Lung (tissue), 12 donors: ENCODE measurements around the gene PRG3. TPM values are rescaled to one million over a fixed set of nuclear protein-coding genes. Genes with fewer than 3 reads are reported as not detected.

Experiments
- ATAC-seq: fragments of 200-7000 bp; cut with Tn5 transposase; one replicate; pipeline ENCODE4 v1.9.1; 2020; ENCODE audit warnings: moderate number of reproducible peaks; ENCODE audit not compliant: insufficient read depth, low FRiP score
- DNase-seq, 3 donors: peaks; one replicate each; pipeline ENCODE4 v3.0.0-alpha.2; 2013 to 2017
- H3K27ac ChIP-seq, 2 donors: one replicate each; pipeline ENCODE4 v1.5.1; 2013; ENCODE audit warnings: mild to moderate bottlenecking in 2 of 2, moderate library complexity in 2 of 2, control low read depth in 1 of 2, inconsistent platforms in 1 of 2, low read depth in 1 of 2, low read length in 1 of 2
- H3K27me3 ChIP-seq, 3 donors: one replicate each; pipeline ENCODE4 v1.5.1; 2013; ENCODE audit warnings: low read length in 2 of 3; ENCODE audit not compliant: control insufficient read depth in 3 of 3, insufficient read depth in 3 of 3
- H3K36me3 ChIP-seq, 4 donors: one replicate each; pipeline ENCODE4 v1.5.1; 2013; ENCODE audit warnings: low read length in 4 of 4, mild to moderate bottlenecking in 1 of 4, moderate library complexity in 1 of 4; ENCODE audit not compliant: control insufficient read depth in 4 of 4, insufficient read depth in 4 of 4
- H3K4me1 ChIP-seq, 5 donors: one replicate each; pipeline ENCODE4 v1.5.1; 2013; ENCODE audit warnings: low read length in 5 of 5, mild to moderate bottlenecking in 2 of 5, moderate library complexity in 1 of 5; ENCODE audit not compliant: control insufficient read depth in 5 of 5, insufficient read depth in 5 of 5
- H3K4me3 ChIP-seq: one replicate; pipeline ENCODE4 v1.5.1; 2013; ENCODE audit warnings: mild to moderate bottlenecking, control low read depth, moderate library complexity
- H3K9ac ChIP-seq, 2 donors: one replicate each; pipeline ENCODE4 v1.5.1; 2013; ENCODE audit warnings: low read length in 2 of 2, control low read depth in 1 of 2; ENCODE audit not compliant: insufficient read depth in 1 of 2
- H3K9me3 ChIP-seq, 4 donors: one replicate each; pipeline ENCODE4 v1.5.1; 2013; ENCODE audit warnings: low read length in 3 of 4, mild to moderate bottlenecking in 1 of 4, moderate library complexity in 1 of 4; ENCODE audit not compliant: control insufficient read depth in 4 of 4, insufficient read depth in 3 of 4
- WGBS, 2 donors: extraction: QIAGEN DNeasy Blood & Tissue Kit; methylation state at CpG; one replicate each; pipeline ENCODE4 v1.1.7; 2013; 5-methylcytosine and 5-hydroxymethylcytosine counted together
- polyA plus RNA-seq, 2 donors: library from polyadenylated mRNA; stranded (reverse); fragments of 200-250 nt; gene quantifications; one replicate each; pipeline ENCODE4 v1.2.1, GENCODE V29; 2013
- total RNA-seq, 2 donors: library from RNA; depleted of rRNA in 1 of 2; stranded (reverse); fragments of >200 nt in 1 of 2; gene quantifications; one replicate each; pipeline ENCODE4 v1.2.1, GENCODE V29; 2014 to 2021
- TF ChIP-seq, protein P1 (sequence below): IDR thresholded peaks from 2 replicates; pipeline ENCODE4 v1.5.1; 2012; ENCODE audit warnings: mild to moderate bottlenecking; ENCODE audit errors: control extremely low read depth, extremely low read depth
- donor health status: control.
- donor health status: control.
- donor health status: Bipolar disorder and iron deficiency.
- donor health status: healthy.
- donor health status: DM: yes; HTN: yes; CAD: no.

Gene PRG3
- total and polyA plus RNA-seq, 4 donors: 0.63 to 1.4 TPM; not detected in 2

DNA sequence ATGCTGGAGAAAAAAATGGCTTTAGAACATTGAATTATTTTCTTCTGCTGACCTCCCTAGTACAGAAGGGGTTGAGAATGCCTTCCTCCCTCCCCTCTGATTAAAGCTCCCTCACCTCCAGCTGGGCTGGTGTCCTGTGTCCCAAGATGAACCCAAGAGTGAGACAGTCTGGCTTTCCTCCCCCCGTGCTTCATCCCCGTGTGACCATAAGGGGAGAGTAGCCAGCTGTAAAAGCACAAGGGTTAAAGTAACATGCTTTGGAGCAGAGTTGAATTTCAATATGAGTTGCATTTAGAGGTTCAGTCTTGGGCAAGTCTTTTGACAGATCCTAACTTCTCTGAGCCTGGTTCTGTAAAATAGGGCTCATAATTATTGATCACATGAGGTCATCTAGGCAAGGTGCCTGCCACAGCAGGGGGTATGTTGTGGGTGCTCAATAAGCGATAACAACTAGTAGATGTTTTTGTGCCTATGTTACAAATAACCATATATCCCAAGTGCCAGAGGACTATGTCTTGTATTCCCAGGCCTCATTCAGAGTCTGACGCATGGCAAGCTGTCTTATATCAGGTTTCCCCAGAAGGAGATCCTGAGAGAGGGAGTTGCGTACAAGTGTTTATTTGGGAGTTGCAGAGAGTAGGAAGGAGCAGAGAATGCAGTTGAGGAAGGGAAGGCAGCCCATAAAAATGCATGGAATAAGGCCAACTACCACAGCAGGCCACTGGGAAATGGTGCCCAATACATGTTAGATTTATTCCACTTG is 5.4 kb upstream of the PRG3 start:
- TF ChIP-seq, protein P1, sequence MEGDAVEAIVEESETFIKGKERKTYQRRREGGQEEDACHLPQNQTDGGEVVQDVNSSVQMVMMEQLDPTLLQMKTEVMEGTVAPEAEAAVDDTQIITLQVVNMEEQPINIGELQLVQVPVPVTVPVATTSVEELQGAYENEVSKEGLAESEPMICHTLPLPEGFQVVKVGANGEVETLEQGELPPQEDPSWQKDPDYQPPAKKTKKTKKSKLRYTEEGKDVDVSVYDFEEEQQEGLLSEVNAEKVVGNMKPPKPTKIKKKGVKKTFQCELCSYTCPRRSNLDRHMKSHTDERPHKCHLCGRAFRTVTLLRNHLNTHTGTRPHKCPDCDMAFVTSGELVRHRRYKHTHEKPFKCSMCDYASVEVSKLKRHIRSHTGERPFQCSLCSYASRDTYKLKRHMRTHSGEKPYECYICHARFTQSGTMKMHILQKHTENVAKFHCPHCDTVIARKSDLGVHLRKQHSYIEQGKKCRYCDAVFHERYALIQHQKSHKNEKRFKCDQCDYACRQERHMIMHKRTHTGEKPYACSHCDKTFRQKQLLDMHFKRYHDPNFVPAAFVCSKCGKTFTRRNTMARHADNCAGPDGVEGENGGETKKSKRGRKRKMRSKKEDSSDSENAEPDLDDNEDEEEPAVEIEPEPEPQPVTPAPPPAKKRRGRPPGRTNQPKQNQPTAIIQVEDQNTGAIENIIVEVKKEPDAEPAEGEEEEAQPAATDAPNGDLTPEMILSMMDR: no peak
- no peak for DNase-seq
- no peak overlapping the region for H3K4me3 ChIP-seq
- no peak overlapping the region for H3K9ac ChIP-seq
- H3K27me3 ChIP-seq: peaks cover 0 to 9% (median 0%) of the 10 kb centered on the region in 3 donors
- H3K9me3 ChIP-seq: no peaks in the 10 kb centered on the region
- no peak overlapping the region for H3K27ac ChIP-seq
- H3K36me3 ChIP-seq: no peaks in the 10 kb centered on the region
- ATAC-seq: no peak
- WGBS, 2 donors: 83 to 84% methylated on average over 5 of the region's 5 CpGs
- H3K4me1 ChIP-seq: no peaks in the 10 kb centered on the region

DNA sequence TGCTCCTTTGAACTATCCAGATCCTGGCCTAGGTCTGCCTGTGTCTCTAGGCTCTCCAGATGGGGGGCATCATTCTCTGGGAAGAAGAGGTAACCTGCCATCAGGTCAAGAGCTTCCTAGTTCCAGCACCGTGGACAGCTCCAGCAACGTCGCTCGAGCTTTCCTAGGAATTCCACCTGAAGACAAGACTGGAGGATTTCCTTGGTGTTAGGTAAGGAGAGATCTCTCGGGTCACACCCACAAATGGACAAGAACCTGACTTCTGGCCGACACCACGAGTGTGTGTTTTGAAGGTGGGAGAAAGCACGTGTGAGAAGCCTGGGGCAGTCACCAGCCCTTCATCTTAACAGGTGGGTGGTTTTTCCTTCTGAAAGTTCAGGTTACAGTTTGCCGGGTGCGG is 1.2 kb downstream of the PRG3 start:
- no peak overlapping the region for H3K27ac ChIP-seq
- WGBS, 2 donors: 31 to 34% methylated on average over 10 of the region's 10 CpGs
- H3K9me3 ChIP-seq: peaks cover 0 to 5% (median 0%) of the 10 kb centered on the region in 4 donors
- TF ChIP-seq, protein P1: no peak
- no peak overlapping the region for H3K4me3 ChIP-seq
- ATAC-seq (no peak), DNase-seq (peak in 1 of 3 donors; percentile 32)
- peaks cover 0 to 3% (median 2%) of the 10 kb centered on the region in 3 donors for H3K27me3 ChIP-seq
- H3K4me1 ChIP-seq: no peaks in the 10 kb centered on the region
- no peak overlapping the region for H3K9ac ChIP-seq
- H3K36me3 ChIP-seq: no peaks in the 10 kb centered on the region

DNA sequence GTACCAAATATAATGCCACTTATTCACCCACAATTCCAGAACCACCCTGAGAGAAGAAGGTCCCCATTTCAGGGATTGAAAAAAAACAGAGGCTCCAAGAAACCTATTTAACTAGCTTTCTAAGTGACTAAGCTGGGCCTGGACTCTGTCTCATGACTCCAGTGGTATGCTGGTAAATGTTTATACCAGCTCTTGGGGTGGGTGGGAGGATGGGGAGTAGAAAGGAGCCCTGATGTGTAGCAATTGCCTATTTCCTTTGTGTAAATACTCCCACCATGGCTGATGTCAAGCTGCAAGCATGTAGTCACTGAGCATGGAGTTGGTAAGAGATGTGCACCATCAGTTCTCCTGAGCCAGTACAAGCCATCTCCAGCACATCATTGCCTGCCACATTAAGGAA is 2.8 kb downstream of the PRG3 start:
- DNase-seq: no peak
- H3K4me1 ChIP-seq: no peaks in the 10 kb centered on the region
- ATAC-seq: no peak
- peaks cover 0 to 2% (median 0%) of the 10 kb centered on the region in 3 donors for H3K27me3 ChIP-seq
- H3K9me3 ChIP-seq: peaks cover 0 to 5% (median 0%) of the 10 kb centered on the region in 4 donors
- no peak overlapping the region for H3K9ac ChIP-seq
- H3K36me3 ChIP-seq: no peaks in the 10 kb centered on the region
- H3K4me3 ChIP-seq: no peak overlapping the region
- H3K27ac ChIP-seq: no peak overlapping the region
- TF ChIP-seq, protein P1: no peak

DNA sequence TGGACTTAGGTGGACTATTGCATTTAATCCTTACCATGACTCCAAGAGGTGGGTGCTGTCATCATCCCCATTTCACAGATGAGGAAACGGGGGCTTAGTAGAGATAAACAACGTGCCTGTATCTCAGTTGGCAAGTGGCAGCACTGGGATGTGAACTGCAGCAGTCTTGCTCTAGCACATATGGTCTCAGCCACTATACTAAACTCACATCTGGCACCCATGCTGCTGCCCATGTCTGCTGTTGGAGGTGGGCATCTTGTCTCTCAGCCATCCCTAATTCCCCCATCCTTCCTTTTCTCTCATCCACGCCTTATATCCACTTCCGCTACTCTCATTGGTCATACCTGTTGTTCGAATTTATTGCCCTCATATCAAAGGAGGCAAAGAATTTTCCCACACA is 3.8 kb downstream of the PRG3 start:
- no peaks in the 10 kb centered on the region for H3K4me1 ChIP-seq
- no peak for ATAC-seq

More for the DNA sequence above, 3.8 kb downstream of the PRG3 start:
- TF ChIP-seq, protein P1: no peak
- WGBS, 2 donors: 69 to 87% methylated on average over 5 of the region's 5 CpGs
- H3K36me3 ChIP-seq: no peaks in the 10 kb centered on the region
- DNase-seq: no peak
- H3K9ac ChIP-seq: no peak overlapping the region
- H3K27ac ChIP-seq: no peak overlapping the region
- H3K9me3 ChIP-seq: peaks cover 0 to 5% (median 0%) of the 10 kb centered on the region in 4 donors
- no peak overlapping the region for H3K4me3 ChIP-seq
- H3K27me3 ChIP-seq: peaks cover 0 to 2% (median 0%) of the 10 kb centered on the region in 3 donors
